ENCODE results near the gene TFAP2E.
A peak's percentile ranks its signal among the peaks of the same experiment; 100 is the strongest.

TFAP2E gene

GRCh38 chr1:35555212-35555584 lies 17.9 kb upstream of the TFAP2E start:
- TF ChIP-seq CSRNP3 (CRISPR knock-in tag; IDR thresholded peaks at IDR 0.05), result no peak
- TF ChIP-seq ZNF70 (CRISPR knock-in tag; IDR thresholded peaks at IDR 0.05), result no peak
- TF ChIP-seq PPARA (CRISPR knock-in tag; IDR thresholded peaks at IDR 0.05; ENCODE audit: borderline replicate concordance), result no peak
- no peak for TF ChIP-seq TCF4 (CRISPR knock-in tag; IDR thresholded peaks at IDR 0.05; ENCODE audit: borderline replicate concordance)
- ATAC-seq, result no peak

- ATAC-seq, result no peak
These were observed 17.3 kb upstream of the TFAP2E start for GRCh38 chr1:35555601-35556477.

GRCh38 chr1:35556484-35557117 lies 16.5 kb upstream of the TFAP2E start:
- TF ChIP-seq BACH2 (CRISPR knock-in tag; IDR thresholded peaks at IDR 0.05; ENCODE audit: borderline replicate concordance) (no peak), CSRNP3 (CRISPR knock-in tag; IDR thresholded peaks at IDR 0.05) (no peak), RARB (CRISPR knock-in tag; IDR thresholded peaks at IDR 0.05) (no peak), TOX (CRISPR knock-in tag; IDR thresholded peaks at IDR 0.05; ENCODE audit: borderline replicate concordance) (no peak), ZNF8 (CRISPR knock-in tag; IDR thresholded peaks at IDR 0.05) (no peak), CREB5 (CRISPR knock-in tag; IDR thresholded peaks at IDR 0.05; ENCODE audit: low read depth) (no peak), ZNF565 (CRISPR knock-in tag; conservative IDR thresholded peaks at IDR 0.05; ENCODE audit: low read depth) (no peak), OSR1 (CRISPR knock-in tag; IDR thresholded peaks at IDR 0.05) (no peak)
- ATAC-seq, result no peak

More at GRCh38 chr1:35555601-35556477, 17.3 kb upstream of the TFAP2E start:
- TF ChIP-seq PPARA (CRISPR knock-in tag; IDR thresholded peaks at IDR 0.05; ENCODE audit: borderline replicate concordance) (no peak), SNAI2 (CRISPR knock-in tag; IDR thresholded peaks at IDR 0.05) (no peak), TOX (CRISPR knock-in tag; IDR thresholded peaks at IDR 0.05; ENCODE audit: borderline replicate concordance) (no peak), RARB (CRISPR knock-in tag; IDR thresholded peaks at IDR 0.05) (no peak), TSHZ2 (CRISPR knock-in tag; IDR thresholded peaks at IDR 0.05) (no peak), CSDC2 (CRISPR knock-in tag; IDR thresholded peaks at IDR 0.05) (no peak), ZNF565 (CRISPR knock-in tag; conservative IDR thresholded peaks at IDR 0.05; ENCODE audit: low read depth) (no peak)

GRCh38 chr1:35557118-35557610 lies 15.9 kb upstream of the TFAP2E start, which contains the start of gene KIAA0319L:
Gene KIAA0319L (minus strand): TSS chr1:35557403. CDS start chr1:35554491, 2,912 bp downstream.
- TF ChIP-seq CSRNP3 (CRISPR knock-in tag; IDR thresholded peaks at IDR 0.05) (no peak), CSDC2 (CRISPR knock-in tag; IDR thresholded peaks at IDR 0.05) (0 out of 2 replicates have a peak, but pooled peaks have one; percentile 14), PATZ1 (CRISPR knock-in tag; IDR thresholded peaks at IDR 0.05; ENCODE audit: borderline replicate concordance) (peak; percentile 36; the same call in 1 of the 2 replicates)
- ATAC-seq, result peak; percentile 90

All from SK-N-SH treated with all-trans-retinoic acid at 6 μM for 48 hours (cell line).